ENCODE data around the gene RASSF1. TPM values are rescaled to one million over a fixed set of nuclear protein-coding genes. Genes with fewer than 3 reads are reported as not detected.

Gene RASSF1
- total and polyA plus RNA-seq, 2 donors (not counting 3 experiments of a cell fraction or from before 2014, with no cell fraction given) = 31.9 to 59.7 TPM

DNA sequence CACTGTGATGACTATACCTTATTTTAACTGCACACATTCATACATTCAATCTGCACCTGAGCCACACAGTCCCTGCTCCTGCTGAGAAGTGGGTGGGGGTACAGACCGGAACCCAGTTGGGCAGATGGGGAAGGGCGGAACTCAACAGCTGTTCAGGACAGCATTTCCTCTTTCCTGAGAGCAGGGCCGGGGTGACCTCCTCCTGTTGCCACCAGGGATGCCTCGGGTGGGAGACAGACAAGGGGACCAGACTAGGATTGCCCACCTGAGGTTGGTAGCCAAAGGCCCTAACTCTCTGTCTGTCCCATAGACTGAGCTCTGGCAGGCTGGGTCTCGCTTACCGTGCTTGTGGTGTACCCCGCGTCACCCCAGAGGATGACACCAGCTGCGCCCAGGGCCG, 22.0 kb downstream of the RASSF1 start:
- Histone ChIP-seq H3K9ac (replicated peaks; ENCODE audit: extremely low read depth, insufficient read depth, low read length) (no peak overlapping the region), H3K27me3 (ENCODE audit: control insufficient read depth in 2 of 2, insufficient read depth in 2 of 2, low read length in 2 of 2) (no peaks in the 10 kb centered on the region), H3K79me2 (ENCODE audit: control insufficient read depth, insufficient read depth, low read length) (peaks cover 52% of the 10 kb centered on the region), H3K4me2 (ENCODE audit: insufficient read depth, low read length) (peak overlapping the region; percentile 69), H3K4me3 (replicated peaks in 1 of 3; ENCODE audit: insufficient read depth in 1 of 3, low read depth in 1 of 3, low read length in 3 of 3) (peak overlapping the region in 2 of 3 experiments; percentile 11 to 89), H3K36me3 (ENCODE audit: control insufficient read depth in 2 of 2, extremely low read depth in 1 of 2, insufficient read depth in 2 of 2, low read length in 2 of 2) (peaks cover 17 to 47% of the 10 kb centered on the region in 2 experiments), H2AFZ (ENCODE audit: low read depth, low read length) (no peak overlapping the region), H3K9me3 (replicated peaks; ENCODE audit: control insufficient read depth, insufficient read depth, low read length) (no peaks in the 10 kb centered on the region), H3K9me1 (replicated peaks; ENCODE audit: control insufficient read depth, extremely low read depth, insufficient read depth, low read length) (no peaks in the 10 kb centered on the region), H4K20me1 (replicated peaks; ENCODE audit: control insufficient read depth, extremely low read depth, insufficient read depth, low read length) (no peaks in the 10 kb centered on the region), H3K4me1 (ENCODE audit: control insufficient read depth, extremely low read depth, insufficient read depth, low read length) (peaks cover 55% of the 10 kb centered on the region), H3K27ac (ENCODE audit: insufficient read depth, low read depth, low read length) (no peak overlapping the region)
- dilution Hi-C loops (cut with MboI; ENCODE audit: extremely low pct_ligation_motif_present, low sequenced_read_pairs) = no loop called here
- TF ChIP-seq FOS (IDR thresholded peaks at IDR 0.05; ENCODE audit: borderline replicate concordance, insufficient read depth, low read length) (no peak), POLR2AphosphoS5 (IDR thresholded peaks at IDR 0.05; ENCODE audit: insufficient read depth, low read depth, low read length) (no peak), EZH2 (IDR thresholded peaks at IDR 0.05; ENCODE audit: borderline replicate concordance, low read depth, low read length, severe bottlenecking) (no peak), POLR2A (IDR thresholded peaks at IDR 0.05; ENCODE audit: low read depth, low read length) (peak; percentile 2), MYC (IDR thresholded peaks at IDR 0.05; ENCODE audit: low read depth, low read length) (no peak), GATA2 (IDR thresholded peaks at IDR 0.05; ENCODE audit: insufficient read depth, insufficient read length, low read depth, low read length) (no peak), MAX (IDR thresholded peaks at IDR 0.05; ENCODE audit: insufficient read depth, insufficient read length) (no peak), JUN (IDR thresholded peaks at IDR 0.05; ENCODE audit: borderline replicate concordance, insufficient read depth, insufficient read length, low read depth) (no peak)
- TF ChIP-seq, protein P1, sequence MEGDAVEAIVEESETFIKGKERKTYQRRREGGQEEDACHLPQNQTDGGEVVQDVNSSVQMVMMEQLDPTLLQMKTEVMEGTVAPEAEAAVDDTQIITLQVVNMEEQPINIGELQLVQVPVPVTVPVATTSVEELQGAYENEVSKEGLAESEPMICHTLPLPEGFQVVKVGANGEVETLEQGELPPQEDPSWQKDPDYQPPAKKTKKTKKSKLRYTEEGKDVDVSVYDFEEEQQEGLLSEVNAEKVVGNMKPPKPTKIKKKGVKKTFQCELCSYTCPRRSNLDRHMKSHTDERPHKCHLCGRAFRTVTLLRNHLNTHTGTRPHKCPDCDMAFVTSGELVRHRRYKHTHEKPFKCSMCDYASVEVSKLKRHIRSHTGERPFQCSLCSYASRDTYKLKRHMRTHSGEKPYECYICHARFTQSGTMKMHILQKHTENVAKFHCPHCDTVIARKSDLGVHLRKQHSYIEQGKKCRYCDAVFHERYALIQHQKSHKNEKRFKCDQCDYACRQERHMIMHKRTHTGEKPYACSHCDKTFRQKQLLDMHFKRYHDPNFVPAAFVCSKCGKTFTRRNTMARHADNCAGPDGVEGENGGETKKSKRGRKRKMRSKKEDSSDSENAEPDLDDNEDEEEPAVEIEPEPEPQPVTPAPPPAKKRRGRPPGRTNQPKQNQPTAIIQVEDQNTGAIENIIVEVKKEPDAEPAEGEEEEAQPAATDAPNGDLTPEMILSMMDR (IDR thresholded peaks at IDR 0.05; ENCODE audit: extremely low read depth in 1 of 2, insufficient read depth in 1 of 2, low read depth in 1 of 2, low read length in 2 of 2) = no peak
- BruUV-seq (replicated peaks) = no TSS peak
- ChIA-PET CTCF (interaction anchor here (1.6 to 1.7 kb wide), 2 partner anchors 15 to 19 kb away, joined by 3 to 6 read pairs; partner anchors contain the start of genes HYAL1, HYAL3 and NAA80), POLR2A (interaction anchor here (0.6 to 0.8 kb wide), 2 partner anchors 9 to 56 kb away, joined by 3 to 7 read pairs; partner anchors contain the start of gene TUSC2)
- intact Hi-C loops (cut with micrococcal nuclease) = no loop called here
- no peak for DNase-seq (ENCODE audit: low read depth, low spot score)
- FAIRE-seq = peak; percentile 12

Measured in endothelial cell of umbilical vein (primary cell).